ENCODE measurements around the gene TAS2R46. TPM values are rescaled to one million over a fixed set of nuclear protein-coding genes. Genes with fewer than 3 reads are reported as not detected.

TAS2R46 gene
- total and polyA plus RNA-seq, 9 of the 15 experiments (the other 6 are each of a cell fraction or from before 2014, with no cell fraction given): 0.08 to 1.8 (median 0.47) TPM; not detected in 2

DNA sequence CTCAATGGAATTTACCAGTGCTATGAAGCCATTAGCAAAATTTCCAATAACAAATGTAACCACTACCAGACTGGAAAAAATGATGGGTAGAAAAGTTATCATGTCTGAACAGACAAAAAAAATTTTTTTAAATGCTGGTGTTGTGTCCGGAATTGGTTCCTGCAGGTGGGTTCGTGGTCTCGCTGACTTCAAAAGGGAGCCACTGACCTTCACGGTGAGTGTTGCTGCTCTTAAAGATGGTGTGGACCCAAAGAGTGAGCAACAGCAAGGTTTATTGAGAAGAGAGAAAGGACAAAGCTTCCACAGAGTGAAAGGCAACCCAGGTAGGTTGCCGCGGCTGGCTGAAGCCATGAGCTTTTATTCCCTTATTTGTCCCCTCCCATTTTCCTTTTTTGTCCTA lies 30.0 kb upstream of the TAS2R46 start, which contains the start of gene TAS2R43:
Gene TAS2R43 (minus strand): TSS at position 186 of the 400 bp plus-strand sequence. CDS start 84 bp downstream, at position 102.
- no peak for ATAC-seq
- H2AFZ ChIP-seq (ENCODE audit: low read depth, low read length): no peak within 1 kb of the TSS
- no peaks in the 10 kb centered on the region for H3K9me3 ChIP-seq (replicated peaks; ENCODE audit: control insufficient read depth, insufficient read depth, low read depth, low read length)
- H3K4me2 ChIP-seq (ENCODE audit: insufficient read depth, low read length): no peak within 1 kb of the TSS
- intact Hi-C loops (cut with micrococcal nuclease): no loop called here
- H4K20me1 ChIP-seq (replicated peaks; ENCODE audit: control insufficient read depth, insufficient read depth, low read length): no peaks in the 10 kb centered on the region
- H3K36me3 ChIP-seq (ENCODE audit: control insufficient read depth, insufficient read depth, low read length): no peaks in the 10 kb centered on the region
- H3K4me1 ChIP-seq (replicated peaks in 1 of 2; ENCODE audit: control insufficient read depth in 2 of 2, insufficient read depth in 2 of 2, low read length in 2 of 2): no peaks in the 10 kb centered on the region
- no peaks in the 10 kb centered on the region for H3K9me1 ChIP-seq (ENCODE audit: control insufficient read depth, insufficient read depth, low read length)
- no peak within 1 kb of the TSS for H3K9ac ChIP-seq (ENCODE audit: insufficient read depth in 1 of 2, low read depth in 2 of 2, low read length in 2 of 2)
- no peak for DNase-seq (ENCODE audit: extremely low read depth in 1 of 4, low spot score in 3 of 4)
- no TSS peak for BruUV-seq (replicated peaks)
- no peak within 1 kb of the TSS for H3K4me3 ChIP-seq
- H3K27ac ChIP-seq (ENCODE audit: extremely low read depth, low read depth, low read length): no peak within 1 kb of the TSS
- no peak for FAIRE-seq
- WGBS (ENCODE audit: insufficient coverage, low coverage, missing lambda C conversion rate): no CpG with 5 or more reads among the region's 6 CpGs
- ChIA-PET POLR2A (no interaction called here), CTCF (ENCODE audit: low intra/inter-chr PET ratio) (no interaction called here)
- H3K27me3 ChIP-seq (ENCODE audit: control insufficient read depth in 2 of 2, insufficient read depth in 2 of 2, low read length in 2 of 2): no peaks in the 10 kb centered on the region
- in situ Hi-C loops (cut with MboI): no loop called here
- no peaks in the 10 kb centered on the region for H3K79me2 ChIP-seq (ENCODE audit: control insufficient read depth, insufficient read depth, low read length)
- TF ChIP-seq ZNF232 (CRISPR knock-in tag; IDR thresholded peaks at IDR 0.05) (no peak), MCM7 (IDR thresholded peaks at IDR 0.05) (no peak), RBM39 (optimal IDR thresholded peaks at IDR 0.05; ENCODE audit: low read depth, low read length) (no peak), NR4A1 (CRISPR knock-in tag; IDR thresholded peaks at IDR 0.05) (no peak), NR4A1 (tag; IDR thresholded peaks at IDR 0.05) (no peak), MAX (CRISPR knock-in tag; IDR thresholded peaks at IDR 0.05) (no peak), PPARD (CRISPR knock-in tag; IDR thresholded peaks at IDR 0.05) (no peak), RAD51 (IDR thresholded peaks at IDR 0.05; ENCODE audit: borderline replicate concordance, low read depth) (no peak)
- TF ChIP-seq, protein P1, sequence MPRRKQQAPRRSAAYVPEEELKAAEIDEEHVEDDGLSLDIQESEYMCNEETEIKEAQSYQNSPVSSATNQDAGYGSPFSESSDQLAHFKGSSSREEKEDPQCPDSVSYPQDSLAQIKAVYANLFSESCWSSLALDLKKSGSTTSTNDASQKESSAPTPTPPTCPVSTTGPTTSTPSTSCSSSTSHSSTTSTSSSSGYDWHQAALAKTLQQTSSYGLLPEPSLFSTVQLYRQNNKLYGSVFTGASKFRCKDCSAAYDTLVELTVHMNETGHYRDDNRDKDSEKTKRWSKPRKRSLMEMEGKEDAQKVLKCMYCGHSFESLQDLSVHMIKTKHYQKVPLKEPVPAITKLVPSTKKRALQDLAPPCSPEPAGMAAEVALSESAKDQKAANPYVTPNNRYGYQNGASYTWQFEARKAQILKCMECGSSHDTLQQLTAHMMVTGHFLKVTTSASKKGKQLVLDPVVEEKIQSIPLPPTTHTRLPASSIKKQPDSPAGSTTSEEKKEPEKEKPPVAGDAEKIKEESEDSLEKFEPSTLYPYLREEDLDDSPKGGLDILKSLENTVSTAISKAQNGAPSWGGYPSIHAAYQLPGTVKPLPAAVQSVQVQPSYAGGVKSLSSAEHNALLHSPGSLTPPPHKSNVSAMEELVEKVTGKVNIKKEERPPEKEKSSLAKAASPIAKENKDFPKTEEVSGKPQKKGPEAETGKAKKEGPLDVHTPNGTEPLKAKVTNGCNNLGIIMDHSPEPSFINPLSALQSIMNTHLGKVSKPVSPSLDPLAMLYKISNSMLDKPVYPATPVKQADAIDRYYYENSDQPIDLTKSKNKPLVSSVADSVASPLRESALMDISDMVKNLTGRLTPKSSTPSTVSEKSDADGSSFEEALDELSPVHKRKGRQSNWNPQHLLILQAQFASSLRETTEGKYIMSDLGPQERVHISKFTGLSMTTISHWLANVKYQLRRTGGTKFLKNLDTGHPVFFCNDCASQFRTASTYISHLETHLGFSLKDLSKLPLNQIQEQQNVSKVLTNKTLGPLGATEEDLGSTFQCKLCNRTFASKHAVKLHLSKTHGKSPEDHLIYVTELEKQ (CRISPR knock-in tag; IDR thresholded peaks at IDR 0.05): no peak

Measured in K562 (cell line).